Hematopoietic multipotent progenitor cell (in vitro differentiated cells): ENCODE data around the gene POLH. TPM values are rescaled to one million over a fixed set of nuclear protein-coding genes. Genes with fewer than 3 reads are reported as not detected.
"Not testable (repeated sequence)": the region's sequence is repeated elsewhere in the genome, so short reads cannot be mapped to it uniquely, and the experiment has no call there.

ENCODE experiments used
- DNase-seq, 3 donors: peaks; one replicate each; pipeline ENCODE4 v3.0.0-alpha.2; 2011 to 2015; ENCODE audit warnings: low read depth in 2 of 3, low spot score in 2 of 3
- total RNA-seq: library from RNA; depleted of rRNA; stranded (reverse); fragments of >200 nt; gene quantifications from one replicate; pipeline ENCODE4 v1.2.3, GENCODE V29; 2012

The POLH gene
- total RNA-seq, 1 donor: 8.3 TPM

GRCh38 chr6:43629505-43630300, 53.7 kb downstream of the POLH start:
- DNase-seq: peak; percentile 57 to 98 (median 97)

GRCh38 chr6:43630980-43631619, 55.1 kb downstream of the POLH start:
- peak in 2 of 3 donors; percentile 57 to 58 for DNase-seq

- DNase-seq: not testable (repeated sequence)
Measured at GRCh38 chr6:43633002-43633401, 57.0 kb downstream of the POLH start.

GRCh38 chr6:43634702-43635303, 58.8 kb downstream of the POLH start:
- no peak for DNase-seq

- peak; percentile 71 to 88 (median 81) for DNase-seq
Measured at GRCh38 chr6:43635387-43636307, 59.7 kb downstream of the POLH start, which contains the start of gene MAD2L1BP. Gene MAD2L1BP, plus strand, starts transcription at chr6:43635840. Its CDS starts 36 bp downstream, at chr6:43635876.

- DNase-seq: no peak
Measured at GRCh38 chr6:43636308-43636659, 60.3 kb downstream of the POLH start.

GRCh38 chr6:43639984-43640800, 64.2 kb downstream of the POLH start:
- DNase-seq: peak in 2 of 3 donors; percentile 18 to 56

GRCh38 chr6:43644940-43645612, 69.1 kb downstream of the POLH start, which contains the start of gene RSPH9:
Gene RSPH9, plus strand, starts transcription at chr6:43645036. Its CDS starts 63 bp downstream, at chr6:43645099.
- peak in 2 of 3 donors; percentile 61 to 67 for DNase-seq

- DNase-seq: no peak
Measured at GRCh38 chr6:43645613-43645964, 69.6 kb downstream of the POLH start.

- DNase-seq: no peak
Measured at GRCh38 chr6:43647613-43648012, 71.6 kb downstream of the POLH start.

- DNase-seq: no peak
Measured at GRCh38 chr6:43648248-43648647, 72.3 kb downstream of the POLH start.

GRCh38 chr6:43652822-43653221, 76.8 kb downstream of the POLH start:
- DNase-seq: not testable (repeated sequence)

- no peak for DNase-seq
Measured at GRCh38 chr6:43657221-43657802, 81.3 kb downstream of the POLH start.

GRCh38 chr6:43658161-43658560, 82.2 kb downstream of the POLH start:
- no peak for DNase-seq

- not testable (repeated sequence) for DNase-seq
Measured at GRCh38 chr6:43662948-43663347, 87.0 kb downstream of the POLH start.
